GM18502 (cell line): ENCODE data around the gene TOMM40L.
A peak's percentile ranks its signal among the peaks of the same experiment; 100 is the strongest.

Source experiments
- ATAC-seq: cut with Tn5 transposase; IDR thresholded peaks from one replicate; pipeline ENCODE4 v1.9.1; 2021; ENCODE audit warnings: mild to moderate bottlenecking; ENCODE audit not compliant: unreplicated experiment, poor library complexity

The TOMM40L gene

DNA sequence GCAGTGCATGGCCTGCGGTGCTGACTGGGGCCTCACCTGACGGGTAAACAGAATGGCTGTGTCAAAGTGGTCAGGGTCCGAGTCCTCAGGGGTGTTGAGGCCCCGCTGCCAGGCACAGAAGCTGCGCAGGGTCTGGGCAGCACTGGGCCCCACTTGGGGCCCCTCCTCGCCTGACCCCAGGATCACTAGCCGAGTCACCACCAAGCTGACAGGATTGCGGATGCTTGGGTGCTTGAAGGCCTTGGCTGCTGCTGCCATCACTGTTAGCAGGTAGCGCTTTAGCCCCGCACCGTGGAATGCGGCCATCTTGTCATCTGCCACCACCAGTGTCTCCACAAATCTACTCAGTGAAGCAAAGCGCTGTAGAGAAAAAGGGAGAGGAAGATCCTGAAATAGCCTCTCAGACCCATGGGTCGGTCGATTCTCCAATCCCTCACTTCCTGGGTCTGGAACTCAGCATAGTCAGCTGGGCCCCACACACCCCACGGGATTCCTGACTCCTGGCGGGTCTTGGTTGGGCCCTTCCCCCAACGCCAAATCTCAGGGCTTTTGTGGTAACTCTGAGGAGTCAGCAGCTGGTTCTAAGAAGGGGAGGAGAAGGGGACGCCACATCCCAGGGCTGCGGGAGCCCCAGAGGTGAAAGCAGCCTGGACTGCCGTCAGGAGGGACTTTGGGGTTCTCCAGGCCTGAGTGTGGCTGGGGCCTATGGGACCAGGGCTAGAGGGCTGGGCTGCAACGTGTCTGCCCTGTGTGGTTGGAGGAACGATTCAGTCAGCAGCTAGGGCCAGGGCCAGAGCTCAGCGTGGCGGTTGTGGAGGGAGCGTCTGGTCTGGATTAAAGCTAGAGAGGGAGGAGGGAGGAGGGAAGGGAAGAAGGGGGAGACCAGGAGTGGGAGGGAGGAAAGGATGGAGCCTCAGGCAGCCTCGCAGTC lies 29.1 kb upstream of the TOMM40L start:
- ATAC-seq: no peak

DNA sequence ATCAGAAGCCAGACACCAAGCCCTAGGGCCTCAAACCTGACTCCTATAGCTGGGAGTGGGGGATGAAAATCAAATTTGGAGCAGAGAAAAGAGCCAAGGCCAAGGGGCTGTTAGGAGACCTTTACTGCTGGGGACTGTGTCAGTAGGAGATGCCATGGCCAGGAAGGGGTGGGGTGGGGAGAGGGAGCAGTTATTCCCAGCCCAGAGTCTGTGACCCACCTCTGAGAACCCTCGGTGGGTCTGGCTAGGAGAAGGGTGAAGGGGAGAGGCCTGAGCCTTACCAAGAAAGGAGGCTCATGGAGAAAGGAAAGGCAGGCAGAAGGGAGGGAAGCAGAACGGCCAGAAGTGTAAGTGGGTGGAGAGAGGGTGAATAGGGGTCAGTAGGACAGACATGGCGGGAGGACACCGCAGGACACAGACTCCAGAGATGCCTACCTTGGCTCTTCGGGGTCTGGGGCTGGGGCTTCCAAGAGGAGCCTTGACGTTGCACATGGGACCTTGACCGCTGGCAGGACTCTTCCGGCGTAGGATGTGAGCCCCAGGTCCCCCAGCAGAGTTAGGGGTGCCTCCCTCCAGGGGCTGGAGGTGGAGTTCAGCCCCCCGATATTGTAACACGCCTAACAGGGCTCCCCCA lies 28.2 kb upstream of the TOMM40L start:
- no peak for ATAC-seq

DNA sequence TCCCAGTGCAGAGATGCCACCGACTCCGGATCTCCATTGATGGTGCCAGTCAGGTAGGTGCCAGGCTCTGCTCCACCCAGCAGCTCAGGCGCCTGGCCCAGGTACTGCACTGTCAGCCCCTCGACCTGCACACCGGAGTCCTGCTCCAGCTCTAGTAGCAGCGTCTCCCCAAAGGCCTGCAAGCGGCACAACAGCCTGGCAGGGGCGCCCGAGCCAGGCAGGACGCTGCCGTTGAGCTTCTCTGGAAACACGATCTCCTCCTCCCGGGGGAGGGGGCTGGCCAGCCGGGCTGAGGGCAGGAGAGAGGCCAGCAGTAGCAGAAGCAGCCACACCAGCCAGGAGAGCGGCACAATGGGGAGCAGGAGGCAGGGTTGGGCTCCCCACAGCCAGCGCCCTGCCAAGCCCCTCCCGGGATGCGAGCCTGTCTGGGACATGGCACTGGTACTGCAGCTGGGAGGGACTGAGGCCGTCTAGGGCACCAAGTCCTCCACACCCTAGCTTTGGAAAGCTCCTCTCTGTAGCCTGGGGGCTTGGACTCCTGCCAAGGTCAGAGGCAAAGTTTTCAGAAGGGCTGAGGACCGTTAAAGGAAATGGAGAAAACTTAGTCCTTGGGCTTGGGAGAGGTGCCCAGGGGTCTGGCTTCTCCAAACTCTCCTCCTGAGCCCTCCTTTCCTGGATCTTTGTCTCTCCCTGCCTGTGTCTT lies 27.5 kb upstream of the TOMM40L start:
- no peak for ATAC-seq

DNA sequence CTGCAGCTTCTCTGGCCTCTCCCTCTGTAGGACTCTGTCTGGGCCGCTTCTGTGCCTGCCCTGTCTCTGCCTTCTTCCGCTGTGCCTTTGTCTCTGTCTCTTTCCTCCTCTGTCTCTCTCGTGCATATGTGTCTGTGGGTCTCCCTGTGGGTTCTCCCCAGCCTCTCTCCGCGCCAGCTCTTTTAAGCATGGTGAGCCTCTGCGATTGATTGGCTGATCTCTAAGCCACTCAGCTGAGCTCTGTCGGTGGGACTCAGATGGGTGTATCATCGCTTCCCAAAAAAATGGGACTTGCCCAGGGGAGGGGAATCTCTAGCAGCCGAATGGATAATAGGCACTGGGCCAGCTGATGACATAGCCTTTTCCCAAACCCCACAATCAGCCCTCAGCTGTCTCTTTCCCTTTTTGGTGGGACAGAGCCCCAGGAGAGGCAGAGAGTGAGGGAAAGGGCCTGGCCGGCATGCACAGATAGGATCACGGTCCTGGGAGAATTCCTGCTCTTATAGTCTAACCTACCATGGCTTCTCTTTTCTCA lies 26.9 kb upstream of the TOMM40L start, which contains the start of gene ADAMTS4:
Gene ADAMTS4, minus strand, starts transcription at position 158 of the 535 bp plus-strand sequence. CDS start 427 bp downstream, outside the sequence.
- no peak for ATAC-seq

DNA sequence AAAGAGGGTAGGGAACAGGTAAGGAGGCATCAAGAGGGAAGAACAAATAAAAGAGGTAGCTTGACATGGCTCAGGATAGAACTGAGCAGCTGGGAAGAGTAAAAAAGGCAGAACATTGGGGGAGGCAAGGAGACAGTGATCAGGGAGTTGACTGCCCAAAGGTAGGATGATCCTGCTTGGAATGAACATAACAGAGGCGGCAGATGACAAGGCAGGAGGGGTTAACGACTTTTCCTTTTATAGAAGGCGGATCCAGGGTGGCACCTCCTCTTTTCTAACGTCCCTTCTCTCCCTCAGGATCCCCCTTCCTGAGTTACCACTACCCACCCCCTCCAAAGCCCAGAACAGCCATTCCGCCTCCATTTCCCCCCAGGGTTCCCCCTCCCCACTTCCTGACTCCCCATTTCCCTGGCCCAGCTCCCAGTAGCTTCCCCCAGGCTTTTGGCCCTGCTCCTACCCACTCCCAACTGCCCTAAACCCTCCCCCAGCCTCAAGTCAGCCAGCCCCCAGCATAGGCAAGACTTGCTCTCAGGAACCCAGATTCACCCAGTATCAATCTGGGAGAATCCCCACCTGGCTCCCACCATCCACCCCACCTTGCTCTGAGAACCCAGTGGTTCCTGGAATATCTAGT lies 26.2 kb upstream of the TOMM40L start:
- no peak for ATAC-seq

DNA sequence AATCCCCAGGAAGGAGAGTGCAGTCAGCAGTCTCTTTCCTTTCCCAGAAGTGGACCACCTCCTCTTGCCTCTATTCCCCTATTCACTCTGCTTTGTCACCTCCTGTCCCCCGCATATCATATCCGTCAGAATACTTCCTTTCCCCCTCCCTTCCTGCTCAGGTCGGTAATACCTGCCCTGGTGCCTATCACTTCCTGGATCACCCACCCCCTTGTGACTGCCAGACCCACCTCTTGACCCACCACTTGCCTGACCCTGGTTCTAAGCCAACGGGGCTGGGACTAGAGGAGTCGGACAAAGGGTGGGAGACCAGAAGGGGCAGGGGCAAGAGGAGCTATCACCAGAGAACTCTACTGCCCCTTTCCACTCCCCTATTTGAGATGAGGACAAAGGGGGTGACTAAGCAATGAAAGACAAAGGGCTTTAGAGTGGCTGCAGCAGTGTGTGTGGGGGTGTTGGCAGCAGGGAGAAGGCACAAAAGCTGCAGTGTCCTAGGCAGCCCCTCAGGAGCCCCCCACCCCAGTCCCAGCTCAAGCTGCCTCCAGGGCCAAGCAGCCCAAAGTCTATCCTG lies 25.4 kb upstream of the TOMM40L start:
- no peak for ATAC-seq

DNA sequence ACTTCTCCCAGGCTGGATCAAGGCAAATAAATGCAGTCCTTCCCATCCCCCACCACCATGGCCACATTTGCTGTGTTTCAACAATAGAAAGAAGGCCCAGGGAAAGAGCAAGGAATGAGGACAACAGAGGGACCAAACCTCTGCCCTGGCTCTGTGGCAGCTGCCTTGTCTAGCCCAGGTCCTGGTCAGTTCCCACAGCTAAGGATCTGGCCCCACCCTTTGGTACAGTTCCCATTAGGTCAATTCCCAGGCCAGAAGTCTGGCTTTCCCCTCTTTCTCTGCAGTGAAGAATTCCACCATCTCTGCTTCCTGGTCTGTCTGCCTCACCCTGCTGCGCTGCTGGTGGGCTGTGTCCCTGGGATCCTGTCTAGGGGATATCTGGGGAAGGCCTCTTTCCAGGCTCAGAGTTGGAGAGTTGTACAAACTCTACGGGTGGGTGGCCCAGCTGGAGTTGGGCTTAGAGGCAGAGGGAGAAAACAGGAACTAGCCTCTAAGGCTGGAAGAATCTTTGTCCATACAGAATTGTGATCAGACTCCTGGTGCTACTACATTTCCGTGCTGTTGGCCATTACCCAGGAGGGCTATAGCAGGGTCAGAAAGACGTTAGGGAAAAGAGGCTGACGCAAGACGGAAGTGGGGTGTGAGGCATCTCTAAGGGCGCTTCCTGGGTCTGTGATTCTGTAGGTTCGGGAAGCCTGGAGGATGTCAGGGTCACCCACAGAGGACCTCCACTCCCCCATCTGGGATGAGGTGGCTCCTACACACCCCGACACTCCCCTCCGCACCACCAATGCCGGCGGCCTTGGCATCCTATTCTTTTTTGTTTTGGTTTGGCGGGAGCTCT lies 24.6 kb upstream of the TOMM40L start:
- ATAC-seq: no peak

DNA sequence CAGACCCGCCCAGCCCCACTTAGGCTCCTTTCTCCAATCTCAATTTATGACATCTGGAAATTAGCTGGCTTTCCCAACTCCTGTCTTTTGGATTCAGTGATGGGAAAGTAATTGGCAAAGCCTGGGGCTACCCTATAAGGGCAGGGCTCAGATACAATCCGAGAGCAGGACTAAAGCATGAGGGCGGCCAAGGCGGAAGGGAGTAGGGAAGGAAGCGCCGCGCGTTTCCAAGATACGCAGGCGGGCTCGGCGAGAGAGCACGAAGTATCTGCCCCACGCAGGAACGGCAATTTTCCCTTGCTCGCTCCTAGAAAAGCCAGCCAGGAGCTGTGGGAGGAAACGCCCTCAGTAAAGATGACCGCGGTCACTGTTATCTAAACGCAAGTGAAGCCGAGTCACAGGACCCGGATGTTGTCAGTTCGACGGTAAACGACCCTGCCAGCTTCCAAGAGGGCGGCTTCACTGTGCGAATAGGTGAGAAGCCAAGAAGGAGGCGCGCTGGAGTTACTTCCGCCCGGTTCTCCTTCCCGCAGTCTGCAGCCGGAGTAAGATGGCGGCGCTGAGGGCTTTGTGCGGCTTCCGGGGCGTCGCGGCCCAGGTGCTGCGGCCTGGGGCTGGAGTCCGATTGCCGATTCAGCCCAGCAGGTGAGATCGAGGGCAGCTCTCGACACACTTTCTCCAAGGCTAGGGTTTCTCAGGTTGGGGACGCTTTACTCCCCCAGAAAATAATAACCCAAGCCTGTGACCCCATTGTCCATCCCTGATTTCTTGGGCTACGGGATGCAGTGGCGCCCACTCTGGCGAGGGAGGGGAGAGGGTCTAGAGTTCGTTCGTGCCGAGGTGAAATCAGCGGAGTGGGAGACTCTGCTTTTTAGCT lies 23.8 kb upstream of the TOMM40L start, which contains the start of gene NDUFS2:
Gene NDUFS2, plus strand, starts transcription at position 532 of the 877 bp plus-strand sequence. Its CDS starts 19 bp downstream, at position 551.
- ATAC-seq: peak; percentile 95

DNA sequence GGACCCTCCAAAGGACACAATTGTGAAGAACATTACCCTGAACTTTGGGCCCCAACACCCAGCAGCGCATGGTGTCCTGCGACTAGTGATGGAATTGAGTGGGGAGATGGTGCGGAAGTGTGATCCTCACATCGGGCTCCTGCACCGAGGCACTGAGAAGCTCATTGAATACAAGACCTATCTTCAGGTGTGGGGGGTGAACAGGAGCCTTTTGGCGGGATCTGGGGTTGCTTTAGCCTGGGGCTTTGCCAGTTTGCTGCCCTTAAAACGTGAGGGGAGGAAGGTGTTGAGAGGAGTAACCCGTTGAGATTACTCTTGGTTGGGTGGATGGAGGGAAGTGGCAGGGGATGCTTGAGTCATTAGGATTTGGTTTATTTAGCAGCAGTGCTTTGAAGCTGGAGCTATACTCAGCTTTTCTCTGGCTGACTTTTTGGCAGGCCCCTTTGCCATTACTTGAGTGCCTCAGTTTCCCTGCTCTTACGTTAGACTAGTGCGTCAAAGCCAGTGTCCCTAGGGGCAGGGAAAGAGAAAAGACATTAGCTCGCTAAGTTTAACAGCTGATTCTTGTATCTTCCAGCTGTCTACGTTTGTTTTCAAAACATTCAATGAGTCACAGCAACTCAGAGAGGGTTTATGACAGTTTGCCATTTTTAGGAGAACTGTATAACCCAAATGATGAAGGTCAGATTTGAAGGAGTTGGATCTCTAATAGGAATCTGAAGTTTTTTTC lies 19.3 kb upstream of the TOMM40L start:
- no peak for ATAC-seq

DNA sequence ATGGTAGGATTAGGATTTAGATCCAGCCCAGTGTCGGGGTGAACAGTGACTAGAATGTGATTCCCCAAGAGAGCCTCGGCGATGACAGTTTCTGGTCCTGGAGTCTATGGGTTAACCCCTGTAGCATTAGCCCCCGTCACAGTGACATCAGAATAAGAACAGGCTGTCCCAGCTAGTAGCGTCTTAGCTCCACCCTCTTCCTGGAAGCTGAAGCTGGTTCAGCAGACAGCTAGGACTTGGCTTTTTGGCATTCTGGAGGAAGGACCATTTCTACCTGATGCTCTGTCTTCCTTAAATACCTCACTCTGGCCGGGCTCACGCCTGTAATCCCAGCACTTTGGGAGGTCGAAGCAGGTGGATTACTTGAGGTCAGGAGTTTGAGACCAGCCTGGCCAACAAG lies 18.7 kb upstream of the TOMM40L start:
- no peak for ATAC-seq

DNA sequence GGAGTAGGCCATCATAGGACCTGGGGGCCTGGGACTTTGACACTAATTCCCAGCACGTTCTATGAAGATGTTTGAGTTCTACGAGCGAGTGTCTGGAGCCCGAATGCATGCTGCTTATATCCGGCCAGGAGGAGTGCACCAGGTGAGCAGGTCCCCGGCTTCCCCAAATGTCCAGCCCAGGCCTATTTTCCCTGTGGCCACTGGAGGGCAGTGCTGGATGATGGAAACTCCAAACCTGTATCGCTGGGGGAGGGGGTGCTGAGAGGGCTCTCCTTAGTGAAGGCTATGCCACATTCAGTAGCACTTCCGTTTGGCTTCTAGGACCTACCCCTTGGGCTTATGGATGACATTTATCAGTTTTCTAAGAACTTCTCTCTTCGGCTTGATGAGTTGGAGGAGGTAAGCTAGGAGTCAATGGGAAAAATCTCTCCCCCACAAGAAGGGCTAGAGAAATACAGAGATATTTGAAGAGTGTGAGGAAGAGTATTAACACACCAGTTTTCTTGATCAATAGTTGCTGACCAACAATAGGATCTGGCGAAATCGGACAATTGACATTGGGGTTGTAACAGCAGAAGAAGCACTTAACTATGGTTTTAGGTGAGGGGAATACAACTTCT lies 16.0 kb upstream of the TOMM40L start:
- peak; percentile 63 for ATAC-seq

DNA sequence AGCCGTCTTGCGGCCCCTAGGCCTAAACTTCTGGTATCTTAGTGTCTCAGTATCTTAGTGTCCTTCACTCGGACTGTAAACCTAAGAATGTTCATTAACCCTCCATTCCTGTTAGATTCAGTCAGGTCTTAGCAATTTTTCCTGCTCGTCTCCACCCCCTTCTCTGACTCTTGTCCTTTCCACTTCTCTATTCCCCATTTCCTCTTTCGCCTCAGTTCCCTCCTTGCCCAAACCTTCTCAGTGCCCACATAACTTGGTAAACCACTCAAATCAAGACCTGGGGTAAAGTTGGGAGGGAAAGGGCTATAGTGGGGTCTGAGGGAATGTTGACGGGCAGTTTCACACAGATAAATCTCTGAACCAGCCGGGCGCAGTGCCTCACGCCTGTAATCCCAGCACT lies 11.5 kb upstream of the TOMM40L start:
- ATAC-seq: no peak

DNA sequence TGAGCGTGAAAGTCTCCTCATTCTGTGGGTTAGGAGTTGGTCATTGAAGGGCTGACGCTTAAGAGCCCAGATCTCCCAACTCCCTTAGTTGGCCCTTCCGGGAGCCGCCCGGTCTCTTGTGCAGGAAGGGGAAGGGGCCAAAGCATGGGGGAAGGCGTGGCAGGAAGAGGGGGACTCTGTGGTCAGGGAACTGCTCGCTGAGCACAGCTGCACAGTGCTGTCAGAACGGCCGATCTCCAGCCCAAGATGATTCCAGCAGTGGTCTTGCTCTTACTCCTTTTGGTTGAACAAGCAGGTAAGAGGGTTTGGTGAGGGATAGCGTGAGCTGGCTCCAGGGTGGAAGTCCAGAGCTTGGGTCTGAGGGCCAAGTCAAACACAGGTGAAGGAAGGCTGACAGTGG lies 10.8 kb upstream of the TOMM40L start, which contains the start of gene FCER1G:
Gene FCER1G, plus strand, starts transcription at position 220 of the 400 bp plus-strand sequence. Its CDS starts 27 bp downstream, at position 247.
- no peak for ATAC-seq

DNA sequence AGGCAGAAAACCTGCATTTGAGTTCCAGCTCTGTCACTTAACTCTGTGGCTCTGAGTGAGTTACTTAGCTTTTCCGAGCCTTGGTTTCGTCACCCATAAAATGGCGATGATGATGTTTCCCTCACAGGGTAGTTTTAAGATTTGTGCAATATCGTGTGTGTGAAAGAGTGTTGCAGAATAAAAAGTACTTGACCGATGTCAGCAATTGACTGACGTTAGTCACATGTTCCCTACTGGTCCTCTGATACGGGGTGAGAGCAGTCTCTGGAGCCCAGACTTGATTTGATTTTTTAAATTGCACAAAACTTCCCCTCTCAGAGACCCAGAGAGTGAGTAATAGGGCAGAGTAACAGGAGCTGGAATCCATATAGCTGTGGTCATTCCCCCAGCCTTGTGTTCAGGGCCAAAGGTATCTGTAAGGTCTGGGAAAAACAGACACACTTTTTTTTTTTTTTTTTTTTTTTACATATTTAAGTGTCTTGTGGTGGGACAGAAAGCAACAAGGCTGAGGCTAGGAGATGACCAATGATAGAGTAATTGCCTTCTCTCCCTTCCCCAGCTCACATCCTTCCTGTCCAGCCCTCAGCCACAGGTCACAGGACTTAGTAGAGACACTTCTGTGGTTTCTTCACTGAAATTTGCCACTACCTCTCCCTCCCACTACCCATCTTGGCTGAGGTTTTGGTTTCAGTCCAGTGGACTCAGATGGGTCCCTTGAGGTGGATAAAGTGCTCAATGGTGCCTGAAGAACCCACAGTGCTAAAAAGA lies 8.7 kb upstream of the TOMM40L start:
- ATAC-seq: peak; percentile 78

DNA sequence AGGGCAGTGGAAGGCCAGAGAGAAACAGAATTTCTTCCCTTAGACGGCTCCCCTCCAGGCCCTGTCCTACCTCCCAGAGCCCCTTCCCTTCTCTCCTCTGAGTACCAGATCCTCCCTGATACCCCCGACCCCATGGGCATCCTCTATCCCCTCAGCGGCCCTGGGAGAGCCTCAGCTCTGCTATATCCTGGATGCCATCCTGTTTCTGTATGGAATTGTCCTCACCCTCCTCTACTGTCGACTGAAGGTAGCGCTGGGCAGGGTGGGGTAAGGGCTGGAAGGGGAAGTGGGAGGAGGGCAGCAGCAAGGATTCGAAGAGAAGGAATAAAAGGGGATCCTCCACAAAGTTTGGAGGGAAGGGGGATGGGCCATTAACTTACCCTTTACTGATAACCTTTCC lies 8.0 kb upstream of the TOMM40L start:
- no peak for ATAC-seq
